Activated CD4-positive, alpha-beta T cell treated with anti-CD3 and anti-CD28 coated beads, Interleukin-10, Interleukin-2, amounts not matched to agents 100 ng/mL and 50 ng/mL, durations not matched to agents 16 hours and 8 hours (primary cell): ENCODE data around the gene ADAMTS15.

Experiments used
- DNase-seq: peaks from one replicate; pipeline ENCODE4 v3.0.0-alpha.2; 2020

Gene ADAMTS15, protein sequence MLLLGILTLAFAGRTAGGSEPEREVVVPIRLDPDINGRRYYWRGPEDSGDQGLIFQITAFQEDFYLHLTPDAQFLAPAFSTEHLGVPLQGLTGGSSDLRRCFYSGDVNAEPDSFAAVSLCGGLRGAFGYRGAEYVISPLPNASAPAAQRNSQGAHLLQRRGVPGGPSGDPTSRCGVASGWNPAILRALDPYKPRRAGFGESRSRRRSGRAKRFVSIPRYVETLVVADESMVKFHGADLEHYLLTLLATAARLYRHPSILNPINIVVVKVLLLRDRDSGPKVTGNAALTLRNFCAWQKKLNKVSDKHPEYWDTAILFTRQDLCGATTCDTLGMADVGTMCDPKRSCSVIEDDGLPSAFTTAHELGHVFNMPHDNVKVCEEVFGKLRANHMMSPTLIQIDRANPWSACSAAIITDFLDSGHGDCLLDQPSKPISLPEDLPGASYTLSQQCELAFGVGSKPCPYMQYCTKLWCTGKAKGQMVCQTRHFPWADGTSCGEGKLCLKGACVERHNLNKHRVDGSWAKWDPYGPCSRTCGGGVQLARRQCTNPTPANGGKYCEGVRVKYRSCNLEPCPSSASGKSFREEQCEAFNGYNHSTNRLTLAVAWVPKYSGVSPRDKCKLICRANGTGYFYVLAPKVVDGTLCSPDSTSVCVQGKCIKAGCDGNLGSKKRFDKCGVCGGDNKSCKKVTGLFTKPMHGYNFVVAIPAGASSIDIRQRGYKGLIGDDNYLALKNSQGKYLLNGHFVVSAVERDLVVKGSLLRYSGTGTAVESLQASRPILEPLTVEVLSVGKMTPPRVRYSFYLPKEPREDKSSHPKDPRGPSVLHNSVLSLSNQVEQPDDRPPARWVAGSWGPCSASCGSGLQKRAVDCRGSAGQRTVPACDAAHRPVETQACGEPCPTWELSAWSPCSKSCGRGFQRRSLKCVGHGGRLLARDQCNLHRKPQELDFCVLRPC

DNA sequence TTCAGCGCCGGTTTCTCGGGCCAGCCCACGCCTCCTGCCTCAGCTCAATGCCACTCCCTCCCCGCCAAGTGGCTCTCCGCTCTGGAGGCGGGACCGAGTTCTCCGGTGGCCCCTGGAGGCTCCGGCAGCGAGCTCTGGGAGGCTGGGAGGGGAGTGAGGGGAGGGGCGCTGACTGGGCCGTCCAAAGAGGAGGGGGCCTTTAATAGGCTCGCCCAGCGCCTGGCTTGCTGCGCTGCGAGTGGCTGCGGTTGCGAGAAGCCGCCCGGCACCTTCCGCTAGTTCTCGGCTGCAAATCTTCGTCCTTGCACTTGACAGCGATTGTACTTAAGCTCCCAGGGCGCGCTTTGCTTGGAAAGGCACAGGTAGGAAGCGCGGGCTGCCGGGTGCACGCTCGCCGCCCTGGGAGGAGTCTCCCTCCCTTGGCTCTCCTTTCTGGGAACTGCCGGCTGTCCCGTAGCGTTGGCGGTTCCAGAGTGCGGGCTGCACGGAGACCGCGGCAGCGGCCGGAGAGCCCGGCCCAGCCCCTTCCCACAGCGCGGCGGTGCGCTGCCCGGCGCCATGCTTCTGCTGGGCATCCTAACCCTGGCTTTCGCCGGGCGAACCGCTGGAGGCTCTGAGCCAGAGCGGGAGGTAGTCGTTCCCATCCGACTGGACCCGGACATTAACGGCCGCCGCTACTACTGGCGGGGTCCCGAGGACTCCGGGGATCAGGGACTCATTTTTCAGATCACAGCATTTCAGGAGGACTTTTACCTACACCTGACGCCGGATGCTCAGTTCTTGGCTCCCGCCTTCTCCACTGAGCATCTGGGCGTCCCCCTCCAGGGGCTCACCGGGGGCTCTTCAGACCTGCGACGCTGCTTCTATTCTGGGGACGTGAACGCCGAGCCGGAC lies at the start of gene ADAMTS15:
Gene ADAMTS15, plus strand, starts transcription at position 230 of the 894 bp plus-strand sequence. Its CDS starts 329 bp downstream, at position 559.
- peak; percentile 56 for DNase-seq

DNA sequence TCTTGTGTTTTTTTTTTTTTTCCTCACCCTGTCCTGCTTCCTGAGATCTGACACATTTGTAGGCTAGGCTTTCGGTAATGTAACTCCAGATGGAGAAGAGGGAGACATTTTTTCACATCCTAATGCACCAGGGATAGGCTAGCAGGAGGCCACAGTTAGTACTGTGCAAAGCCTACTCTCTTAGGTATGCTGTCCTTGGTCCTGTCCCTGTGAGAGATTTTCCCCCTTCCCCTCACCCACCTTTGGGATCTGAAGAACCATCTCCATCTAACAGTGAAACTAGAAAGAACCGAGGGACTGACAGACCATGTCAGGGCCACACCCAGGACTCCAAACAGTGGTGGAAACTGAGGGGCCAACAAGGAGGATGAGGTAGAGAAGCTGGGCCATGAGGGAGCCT lies 49.2 kb upstream of the ADAMTS15 start:
- DNase-seq, result no peak

DNA sequence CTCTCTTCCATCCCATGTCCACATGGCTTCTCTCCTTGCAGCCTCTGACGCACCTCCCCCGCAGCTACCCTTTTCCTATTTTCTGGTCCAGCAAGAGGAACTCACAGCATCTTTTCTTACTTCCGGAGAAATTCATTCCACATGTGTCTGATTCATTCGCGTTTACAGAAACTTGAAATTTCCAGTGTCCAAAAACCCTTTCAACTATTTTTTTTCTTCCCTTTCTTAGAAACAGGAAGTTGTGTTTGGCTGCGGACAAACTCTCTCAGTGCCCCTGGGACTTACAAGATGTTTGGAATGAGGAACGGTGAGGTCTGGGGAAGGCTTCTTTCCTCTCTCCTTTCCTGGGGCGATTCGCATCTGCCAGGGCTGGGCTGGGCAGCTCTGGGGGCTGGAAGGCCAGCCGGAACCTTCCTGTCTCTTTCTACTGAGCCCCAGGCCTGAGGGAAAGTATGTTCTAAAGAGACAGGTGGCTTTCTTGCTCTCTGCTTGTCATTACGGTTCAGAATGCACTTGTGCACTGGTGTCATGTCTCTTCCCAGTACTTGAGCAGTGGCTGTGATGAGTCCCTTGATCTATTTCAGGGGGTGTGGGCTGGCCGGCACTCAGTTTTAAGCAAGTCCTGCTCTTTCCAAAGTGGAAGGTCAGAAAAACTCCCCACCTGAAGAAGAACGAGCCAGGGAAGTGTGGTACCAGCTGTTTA lies 47.5 kb upstream of the ADAMTS15 start:
- DNase-seq, result peak; percentile 6

DNA sequence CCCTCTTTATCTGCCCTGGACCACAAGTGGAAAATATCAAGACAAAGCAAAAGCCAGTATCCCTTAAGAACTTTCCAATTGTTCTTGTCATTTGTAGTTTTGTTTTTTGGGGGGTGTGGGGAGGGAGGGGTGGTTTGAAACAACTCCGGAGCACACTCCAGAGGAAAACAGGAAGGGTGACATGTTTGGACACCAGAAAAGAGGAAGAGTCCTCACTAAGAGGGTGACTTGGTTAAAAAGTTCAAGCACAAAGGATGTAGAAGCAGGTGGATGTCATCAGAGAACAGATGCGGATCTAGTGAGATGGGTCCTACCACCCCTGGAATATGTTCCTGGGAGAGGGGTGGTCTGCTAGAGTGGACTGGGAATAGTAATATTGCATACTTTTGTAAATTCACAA lies 45.9 kb upstream of the ADAMTS15 start:
- no peak for DNase-seq

DNA sequence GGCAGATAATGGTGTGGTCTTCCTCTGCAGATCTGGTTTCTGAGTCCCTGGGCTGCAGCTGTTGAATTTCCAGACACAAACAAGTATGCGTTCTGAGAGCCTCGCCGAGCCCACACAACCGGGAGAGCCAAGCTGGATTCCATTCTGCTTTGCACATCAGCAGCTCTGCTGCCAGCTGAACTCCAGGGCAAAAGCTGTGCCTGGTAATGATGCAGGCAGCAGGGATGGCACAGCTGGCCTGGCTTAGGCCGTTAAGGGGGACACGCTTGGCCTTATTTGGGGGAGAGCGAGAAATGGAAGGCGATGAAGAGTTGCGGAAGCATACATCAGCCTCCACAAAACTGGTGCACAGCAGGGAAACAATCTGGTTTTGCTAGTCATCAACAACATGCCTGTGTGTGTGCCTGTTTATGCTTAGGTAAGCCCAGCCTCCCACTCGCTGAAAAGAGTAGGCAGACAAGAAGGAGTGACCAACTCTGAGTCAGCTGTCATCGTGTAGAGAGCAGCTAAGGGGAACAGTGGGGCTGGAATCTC lies 45.1 kb upstream of the ADAMTS15 start:
- DNase-seq, result no peak

DNA sequence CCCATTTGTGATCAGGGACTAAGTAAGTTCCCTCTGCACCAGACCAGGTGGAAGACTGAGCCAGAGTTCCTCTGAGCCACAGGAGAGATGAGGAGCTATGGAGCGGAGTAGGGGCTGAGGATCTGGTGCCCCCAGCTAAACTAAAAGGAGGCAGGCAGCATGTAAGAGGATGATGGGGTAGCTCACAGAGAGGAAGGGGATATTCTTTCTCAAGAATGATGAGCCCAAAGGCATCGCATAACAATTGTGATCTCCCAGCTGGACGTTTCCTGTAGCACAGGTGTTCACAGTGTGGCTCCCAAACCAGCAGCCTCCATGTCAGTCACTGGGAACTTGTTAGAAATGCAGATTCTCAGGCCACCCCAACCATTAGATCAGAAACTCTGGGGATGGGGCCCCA lies 44.5 kb upstream of the ADAMTS15 start:
- no peak for DNase-seq

DNA sequence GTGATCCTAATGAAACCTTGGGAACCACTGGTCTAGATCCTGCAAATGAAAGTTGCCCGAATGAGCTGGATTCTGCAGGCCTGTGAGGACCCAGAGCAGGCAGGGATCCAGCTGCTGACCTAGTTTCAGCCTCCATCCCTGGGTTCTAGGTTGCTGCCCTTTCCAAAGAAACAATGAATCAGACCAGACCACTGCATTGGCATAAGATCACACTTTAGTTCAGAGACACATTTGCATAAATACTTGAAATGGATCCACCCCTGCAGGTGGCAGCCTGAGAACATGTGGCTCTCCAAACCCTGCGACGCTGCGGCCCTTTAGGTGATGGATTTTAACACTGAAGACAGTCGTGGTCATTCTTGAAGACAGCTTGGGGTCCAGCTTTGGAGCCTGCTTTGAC lies 43.7 kb upstream of the ADAMTS15 start:
- no peak for DNase-seq

DNA sequence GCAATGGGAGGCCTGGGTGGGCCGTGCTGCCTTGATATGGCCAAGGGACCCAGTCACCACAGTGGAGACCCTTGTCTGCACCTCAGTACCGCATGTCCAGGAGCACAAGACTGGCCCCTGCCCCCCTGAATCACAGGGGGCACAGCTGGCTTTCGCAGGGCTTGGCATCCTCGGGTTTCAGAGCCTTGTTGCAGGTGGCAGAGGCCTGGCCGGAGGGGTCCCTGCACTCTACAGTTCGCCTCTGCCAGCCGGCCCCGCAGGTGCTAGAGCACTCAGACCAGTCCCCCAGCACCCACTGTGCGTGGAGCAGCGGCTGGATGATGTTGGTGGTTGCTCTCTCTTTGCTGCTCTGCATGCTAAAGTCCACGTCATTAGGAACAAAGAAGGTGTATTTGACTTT lies 43.0 kb upstream of the ADAMTS15 start:
- no peak for DNase-seq

DNA sequence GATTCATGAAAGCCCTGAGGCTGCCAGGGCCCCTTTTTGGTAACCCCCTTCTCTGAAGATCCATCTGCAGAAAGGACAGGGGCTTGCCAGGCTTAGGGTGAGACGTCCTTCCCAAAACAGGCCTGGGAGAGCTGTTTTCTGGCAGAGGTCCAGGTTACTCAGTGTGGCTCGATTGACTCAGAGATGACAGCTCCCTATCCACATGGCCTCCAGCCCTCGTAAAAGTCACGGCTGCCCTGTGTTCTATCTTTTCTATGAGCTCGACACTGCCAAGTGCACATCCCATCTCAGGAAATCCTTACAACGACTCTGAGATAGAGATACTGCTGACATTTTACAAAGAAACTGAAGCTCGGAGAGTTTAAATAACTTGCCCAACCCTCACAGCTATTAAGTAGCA lies 40.5 kb upstream of the ADAMTS15 start:
- no peak for DNase-seq

DNA sequence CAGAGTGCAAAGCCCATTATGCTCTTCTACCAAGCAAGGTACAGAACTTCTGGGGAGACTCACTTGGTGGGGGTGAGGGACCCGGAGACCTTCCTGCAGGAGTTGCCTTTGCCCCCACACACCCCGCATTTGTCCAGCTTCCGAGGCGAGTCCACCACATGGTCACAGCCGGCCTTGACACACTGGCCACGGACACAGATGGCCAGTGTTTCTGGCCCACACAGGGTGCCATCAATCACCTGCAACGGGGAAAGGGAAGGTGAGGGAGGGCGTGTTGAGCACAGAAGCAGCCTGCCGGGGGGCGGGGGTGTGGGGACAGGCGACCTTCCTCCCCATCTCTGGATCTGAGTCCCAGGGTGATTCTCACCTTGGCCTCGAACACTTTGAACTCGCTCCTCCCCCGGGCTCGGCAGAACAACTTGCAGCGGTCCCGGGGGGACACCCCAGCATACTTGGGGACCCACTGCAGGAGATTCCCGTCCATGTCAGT lies 40.0 kb upstream of the ADAMTS15 start:
- DNase-seq, result no peak

DNA sequence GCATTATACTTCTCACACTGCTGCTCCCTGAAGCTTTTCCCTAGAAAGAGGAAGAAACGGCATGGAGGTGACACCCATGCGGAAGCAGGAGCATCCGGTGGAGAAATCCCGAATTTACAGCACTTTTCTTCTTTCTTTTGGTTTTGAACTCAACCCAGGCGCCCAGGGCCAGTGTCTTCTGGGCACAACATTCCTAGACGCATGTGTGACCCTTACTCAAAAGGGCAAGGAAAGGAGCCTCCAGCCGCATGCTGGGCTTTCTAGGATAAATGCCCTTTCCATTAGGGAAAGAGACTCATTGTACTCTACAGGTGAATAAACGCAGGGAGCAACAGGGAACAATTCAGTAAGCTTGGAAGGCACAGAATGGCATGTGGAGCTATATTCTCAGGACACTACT lies 39.5 kb upstream of the ADAMTS15 start:
- DNase-seq, result no peak

DNA sequence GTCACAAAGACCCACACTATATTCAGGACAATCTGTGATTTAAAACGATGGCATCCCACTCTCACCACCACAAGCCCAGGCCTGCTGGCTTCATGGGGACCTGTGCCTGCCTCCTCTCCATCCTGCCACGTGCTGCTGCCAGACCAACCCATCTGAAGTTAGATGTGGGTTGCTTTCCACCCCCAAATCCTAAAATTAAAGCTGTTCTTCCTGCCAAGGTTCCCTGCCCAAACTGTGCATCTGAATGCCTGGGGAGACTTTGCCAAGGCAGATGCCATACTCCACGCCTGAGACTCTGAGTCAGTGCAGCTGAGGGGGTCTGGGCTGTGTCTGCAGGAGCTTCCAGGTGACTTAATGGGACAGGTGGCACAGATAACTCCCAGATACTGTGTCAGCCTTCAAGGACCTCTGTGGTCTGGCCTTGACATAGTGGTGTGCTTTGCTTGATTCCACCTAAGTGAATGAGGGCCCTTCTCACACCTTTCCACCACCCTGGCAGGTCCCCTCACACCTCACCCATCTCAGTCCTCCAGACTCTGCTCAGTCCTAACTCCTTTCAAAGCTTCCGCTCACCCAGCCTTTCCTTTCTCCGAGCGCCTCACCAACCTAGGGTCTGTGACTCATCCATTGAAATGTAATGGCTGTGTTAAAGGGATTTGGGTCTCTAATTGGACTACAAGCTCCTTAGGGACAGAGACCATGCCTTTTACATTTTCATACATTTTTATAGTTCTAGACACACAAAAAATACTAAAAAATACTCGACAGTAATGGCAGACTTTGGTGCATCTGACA lies 38.7 kb upstream of the ADAMTS15 start:
- DNase-seq, result no peak

DNA sequence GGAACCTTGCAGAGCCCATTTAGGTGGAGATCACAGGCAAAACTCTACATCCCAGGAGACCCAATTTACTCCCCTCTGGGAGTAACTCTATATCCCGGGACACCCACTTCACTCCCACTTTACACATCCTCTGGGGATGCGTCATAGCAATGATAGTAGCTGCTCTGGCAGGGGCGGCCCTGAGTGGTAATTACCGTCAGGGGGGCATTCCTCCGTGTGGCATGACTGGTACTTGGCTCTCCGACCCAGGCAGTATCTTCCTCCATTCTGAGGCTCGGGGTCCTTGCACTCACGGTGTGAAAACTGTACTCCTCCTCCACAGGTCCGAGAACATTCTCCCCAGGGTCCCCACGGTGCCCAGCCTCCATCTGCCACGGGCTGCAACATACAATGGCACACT lies 37.2 kb upstream of the ADAMTS15 start:
- DNase-seq, result no peak

DNA sequence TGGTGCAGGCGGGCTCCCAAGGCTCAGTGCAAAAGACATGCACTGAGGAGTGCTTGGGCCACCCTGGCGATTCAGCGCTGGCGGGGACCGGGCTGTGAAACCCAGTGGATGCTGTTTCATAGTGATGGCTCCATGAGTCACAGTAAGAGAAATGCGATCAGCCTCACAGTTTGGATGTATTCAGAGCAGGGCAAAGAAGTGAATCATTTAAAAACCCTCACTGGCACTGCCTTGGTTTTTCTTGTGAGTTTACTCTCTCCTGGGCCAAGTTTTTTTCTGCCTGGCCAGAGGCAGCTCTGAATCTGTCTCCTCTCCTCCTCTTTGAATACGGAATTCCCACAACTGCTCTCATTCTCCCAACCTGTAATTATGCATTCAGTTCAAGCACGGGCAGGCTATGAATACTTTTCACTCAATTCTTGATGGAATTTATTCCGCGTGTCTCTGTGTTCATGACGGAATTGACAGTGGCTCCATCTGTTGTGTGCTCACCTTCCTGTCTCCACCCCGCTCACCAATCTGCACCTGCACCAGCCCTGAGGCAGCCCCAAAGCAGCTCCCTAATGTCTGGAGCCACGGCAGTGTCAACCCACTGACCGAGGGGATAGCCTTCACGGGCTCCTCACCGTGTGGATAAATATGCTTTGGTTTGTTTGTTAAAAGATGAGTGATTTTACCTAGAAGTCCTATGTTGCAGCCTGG lies 34.9 kb upstream of the ADAMTS15 start:
- DNase-seq, result peak; percentile 23

DNA sequence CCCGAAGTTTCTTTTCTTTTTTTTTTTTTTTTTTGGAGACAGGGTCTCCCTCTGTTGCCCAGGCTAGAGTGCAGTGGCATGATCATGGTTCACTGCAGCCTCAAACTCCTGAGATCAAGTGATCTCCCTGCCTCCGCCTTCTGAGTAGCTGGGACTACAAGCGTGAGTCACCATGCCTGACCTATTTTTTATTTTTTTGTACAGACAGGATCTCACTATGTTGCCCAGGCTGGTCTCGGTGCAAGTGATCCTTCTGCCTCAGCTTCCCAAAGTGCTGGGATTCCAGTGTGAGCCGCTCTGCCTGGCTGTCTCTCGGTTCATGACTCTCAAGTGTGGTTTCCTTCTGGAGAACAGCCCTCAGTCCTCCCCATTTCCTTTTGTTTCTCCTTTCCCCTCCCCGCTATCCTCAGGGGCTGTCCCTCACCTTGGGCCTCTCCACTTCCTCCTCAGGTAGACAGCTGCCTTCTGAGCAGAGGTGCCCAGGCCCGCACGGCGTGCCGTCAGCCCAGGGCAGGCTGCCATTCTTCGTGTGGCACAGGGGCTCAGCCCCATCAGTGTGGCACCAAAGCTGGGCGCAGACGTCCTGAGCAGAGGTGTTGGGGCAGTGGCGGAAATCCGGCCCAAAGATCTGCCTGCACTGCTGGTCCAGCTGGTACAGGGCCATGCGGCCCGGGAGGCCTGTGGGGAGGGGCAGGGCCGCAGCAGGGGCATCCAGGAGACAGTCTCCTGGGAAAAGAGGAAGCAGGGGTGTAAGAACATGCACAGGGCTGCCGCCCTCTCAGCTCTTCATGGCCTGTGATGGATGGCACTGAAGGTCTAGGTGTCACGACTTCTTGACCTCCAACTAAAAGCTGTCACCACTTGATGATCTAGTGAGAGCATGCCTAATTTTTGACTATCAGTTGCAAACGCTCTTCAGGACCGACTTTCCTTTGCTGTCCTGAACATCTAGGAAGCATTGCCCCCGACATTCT lies 34.1 kb upstream of the ADAMTS15 start:
- no peak for DNase-seq

DNA sequence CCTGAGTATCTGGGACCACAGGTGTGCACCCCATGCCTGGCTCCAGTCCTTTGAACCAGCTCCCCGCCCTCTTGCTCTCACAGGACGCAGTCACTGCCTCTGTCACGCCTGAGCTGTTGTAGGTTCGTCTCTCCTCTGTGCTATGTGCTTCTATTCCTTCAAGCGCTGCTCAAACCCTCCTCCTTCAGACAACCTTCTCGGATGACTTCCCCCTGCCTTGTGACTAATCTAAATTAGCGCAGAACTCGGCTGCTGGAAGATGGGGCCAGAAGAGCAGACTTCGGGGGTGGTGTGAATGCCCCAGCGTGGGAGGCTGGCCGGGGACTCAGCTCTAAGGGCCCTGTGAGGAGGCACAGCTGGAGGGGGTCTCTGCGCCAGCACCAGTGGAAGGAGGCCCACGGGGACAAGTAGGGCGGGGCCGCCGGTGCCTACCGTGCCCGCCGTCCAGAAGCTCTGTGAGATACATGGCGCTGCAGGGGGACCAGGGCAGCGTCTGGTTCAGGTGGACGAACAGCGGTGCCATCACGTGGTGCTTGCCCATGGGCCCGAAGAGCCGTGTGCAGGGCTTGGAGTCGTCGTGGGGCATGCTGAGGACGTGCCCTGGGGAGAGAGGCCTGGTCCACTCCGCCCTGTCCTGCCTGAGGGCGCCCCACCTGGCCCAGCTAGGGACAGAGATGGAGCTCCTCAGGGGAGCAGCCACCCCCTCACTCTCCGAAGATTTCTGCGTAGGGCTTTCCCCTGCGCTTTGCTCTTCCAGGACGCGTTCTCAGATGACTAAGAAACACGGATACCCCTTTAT lies 32.5 kb upstream of the ADAMTS15 start:
- DNase-seq, result no peak

DNA sequence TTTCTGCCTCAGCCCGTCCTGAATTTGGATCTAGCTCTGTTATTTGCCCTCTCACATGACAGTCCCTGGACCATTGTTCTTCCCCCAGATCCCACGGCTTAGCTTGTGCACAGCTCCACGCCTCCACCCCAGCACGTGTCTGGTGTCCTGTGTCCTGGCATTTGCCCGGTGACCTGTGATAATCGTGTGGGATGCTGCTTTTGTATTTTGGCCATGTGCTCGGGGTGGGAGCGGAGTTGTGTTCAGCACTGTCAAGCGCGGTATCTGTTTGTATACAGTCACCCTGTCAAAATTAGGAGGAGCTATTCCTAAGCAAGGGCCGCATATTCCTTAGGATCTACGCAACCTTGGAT lies 31.9 kb upstream of the ADAMTS15 start:
- no peak for DNase-seq

DNA sequence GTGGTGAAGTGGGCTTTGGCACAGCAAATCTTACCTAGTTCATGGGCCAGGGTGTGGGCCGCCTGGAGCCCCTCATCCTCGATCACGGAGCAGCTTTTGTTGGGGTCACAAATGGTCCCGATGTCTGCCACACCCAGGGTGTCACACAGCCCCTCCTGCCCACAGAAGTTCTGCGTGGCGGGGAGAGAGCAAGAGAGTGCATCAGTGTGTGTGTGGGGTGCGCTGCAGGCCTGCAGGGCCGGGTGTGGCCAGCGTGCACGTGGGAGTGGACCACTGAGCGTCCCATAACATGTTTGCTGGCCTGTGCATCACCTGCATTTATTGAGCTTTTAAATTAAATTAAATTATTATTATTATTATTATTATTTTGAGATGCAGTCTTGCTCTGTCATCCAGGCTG lies 31.5 kb upstream of the ADAMTS15 start:
- no peak for DNase-seq
